Ovary (tissue), 3 donors: ENCODE measurements around the gene PSEN2.

Source experiments
- POLR2A ChIP-seq: fragments of 450-650 bp; IDR thresholded peaks from one replicate; pipeline ENCODE4 v1.6.1; 2017; ENCODE audit warnings: antibody characterized with exemption, mild to moderate bottlenecking, moderate library complexity
- TF ChIP-seq, protein P1 (sequence below), 3 donors: fragments of 450-650 bp in 2 of 3; fragments of 200-600 bp in 1 of 3; IDR thresholded peaks; one replicate each; pipeline versions ENCODE4 v1.5.1 to v1.8.0; 2016 to 2022; ENCODE audit warnings: antibody characterized with exemption in 3 of 3, mild to moderate bottlenecking in 1 of 3
- donor health status: DM: no; HTN: no; CAD: no.

DNA sequence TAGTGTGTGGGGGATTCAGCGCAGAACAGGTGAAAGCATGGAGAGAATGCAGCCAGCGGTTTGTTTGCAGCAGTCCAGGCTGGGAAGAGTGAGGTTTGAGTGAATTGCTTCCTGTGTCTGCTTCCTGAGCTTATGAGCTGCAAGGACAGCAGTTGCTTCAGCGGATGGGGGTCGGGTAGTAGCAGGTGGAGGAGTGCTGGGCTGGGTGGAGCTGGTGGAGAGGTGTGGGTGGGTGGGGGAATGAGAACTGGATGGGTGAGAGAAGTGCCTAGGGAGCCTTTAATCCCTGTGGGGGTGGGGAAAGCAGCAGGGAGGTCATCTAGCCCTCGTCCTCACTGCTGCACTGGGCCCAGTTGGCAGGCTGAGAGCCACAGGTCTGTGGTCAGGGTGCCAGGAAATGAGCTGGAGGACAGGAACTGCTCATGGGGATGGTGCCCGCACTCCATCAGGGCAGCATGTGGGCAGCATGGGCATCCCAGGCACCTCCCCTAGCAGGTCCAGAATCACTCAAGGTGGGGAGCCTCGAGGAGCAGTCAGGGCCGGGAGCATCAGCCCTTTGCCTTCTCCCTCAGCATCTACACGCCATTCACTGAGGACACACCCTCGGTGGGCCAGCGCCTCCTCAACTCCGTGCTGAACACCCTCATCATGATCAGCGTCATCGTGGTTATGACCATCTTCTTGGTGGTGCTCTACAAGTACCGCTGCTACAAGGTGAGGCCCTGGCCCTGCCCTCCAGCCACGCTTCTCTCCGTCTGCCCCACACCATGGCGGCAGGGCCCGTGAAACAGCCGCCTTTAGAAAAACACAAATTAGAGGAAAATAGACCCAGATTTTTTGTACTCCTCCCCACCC, 14.8 kb downstream of the PSEN2 start:
- TF ChIP-seq POLR2A, result no peak
- TF ChIP-seq, protein P1, sequence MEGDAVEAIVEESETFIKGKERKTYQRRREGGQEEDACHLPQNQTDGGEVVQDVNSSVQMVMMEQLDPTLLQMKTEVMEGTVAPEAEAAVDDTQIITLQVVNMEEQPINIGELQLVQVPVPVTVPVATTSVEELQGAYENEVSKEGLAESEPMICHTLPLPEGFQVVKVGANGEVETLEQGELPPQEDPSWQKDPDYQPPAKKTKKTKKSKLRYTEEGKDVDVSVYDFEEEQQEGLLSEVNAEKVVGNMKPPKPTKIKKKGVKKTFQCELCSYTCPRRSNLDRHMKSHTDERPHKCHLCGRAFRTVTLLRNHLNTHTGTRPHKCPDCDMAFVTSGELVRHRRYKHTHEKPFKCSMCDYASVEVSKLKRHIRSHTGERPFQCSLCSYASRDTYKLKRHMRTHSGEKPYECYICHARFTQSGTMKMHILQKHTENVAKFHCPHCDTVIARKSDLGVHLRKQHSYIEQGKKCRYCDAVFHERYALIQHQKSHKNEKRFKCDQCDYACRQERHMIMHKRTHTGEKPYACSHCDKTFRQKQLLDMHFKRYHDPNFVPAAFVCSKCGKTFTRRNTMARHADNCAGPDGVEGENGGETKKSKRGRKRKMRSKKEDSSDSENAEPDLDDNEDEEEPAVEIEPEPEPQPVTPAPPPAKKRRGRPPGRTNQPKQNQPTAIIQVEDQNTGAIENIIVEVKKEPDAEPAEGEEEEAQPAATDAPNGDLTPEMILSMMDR (IDR thresholded peaks at IDR 0.05), result no peak
